Measurements from ENCODE around the gene CDC45. TPM values are rescaled to one million over a fixed set of nuclear protein-coding genes. Genes with fewer than 3 reads are reported as not detected.
"Not testable (repeated sequence)": the region's sequence is repeated elsewhere in the genome, so short reads cannot be mapped to it uniquely, and the experiment has no call there.

Gene CDC45
- total and polyA plus RNA-seq, 2 donors from 2014 or later, result 0.32 to 1.1 TPM

- intact Hi-C loops (cut with DNase I), result no loop called here
- no peak for FAIRE-seq
- DNase-seq, result no peak
Observed at GRCh38 chr22:19545935-19546207, 66.2 kb downstream of the CDC45 start.

GRCh38 chr22:19546680-19547079 lies 67.0 kb downstream of the CDC45 start:
- intact Hi-C loops (cut with DNase I), result no loop called here
- Histone ChIP-seq H3K27me3 (ENCODE audit: control insufficient read depth, insufficient read depth, low read length) (no peaks in the 10 kb centered on the region), H3K27ac (ENCODE audit: low read depth in 2 of 2, low read length in 2 of 2) (no peak overlapping the region), H3K4me3 (ENCODE audit: low read length in 3 of 3) (no peak overlapping the region), H3K36me3 (ENCODE audit: control insufficient read depth in 2 of 3, insufficient read depth in 3 of 3, low read length in 3 of 3) (no peaks in the 10 kb centered on the region), H3K9me3 (ENCODE audit: control insufficient read depth in 2 of 3, insufficient read depth in 1 of 3, low read length in 3 of 3) (no peaks in the 10 kb centered on the region), H3K9ac (ENCODE audit: low read length in 3 of 3) (no peak overlapping the region), H3K4me1 (ENCODE audit: control insufficient read depth in 2 of 3, insufficient read depth in 2 of 3, low read depth in 1 of 3, low read length in 3 of 3) (no peaks in the 10 kb centered on the region)
- no peak for FAIRE-seq
- DNase-seq, result no peak
- TF ChIP-seq, protein P1, sequence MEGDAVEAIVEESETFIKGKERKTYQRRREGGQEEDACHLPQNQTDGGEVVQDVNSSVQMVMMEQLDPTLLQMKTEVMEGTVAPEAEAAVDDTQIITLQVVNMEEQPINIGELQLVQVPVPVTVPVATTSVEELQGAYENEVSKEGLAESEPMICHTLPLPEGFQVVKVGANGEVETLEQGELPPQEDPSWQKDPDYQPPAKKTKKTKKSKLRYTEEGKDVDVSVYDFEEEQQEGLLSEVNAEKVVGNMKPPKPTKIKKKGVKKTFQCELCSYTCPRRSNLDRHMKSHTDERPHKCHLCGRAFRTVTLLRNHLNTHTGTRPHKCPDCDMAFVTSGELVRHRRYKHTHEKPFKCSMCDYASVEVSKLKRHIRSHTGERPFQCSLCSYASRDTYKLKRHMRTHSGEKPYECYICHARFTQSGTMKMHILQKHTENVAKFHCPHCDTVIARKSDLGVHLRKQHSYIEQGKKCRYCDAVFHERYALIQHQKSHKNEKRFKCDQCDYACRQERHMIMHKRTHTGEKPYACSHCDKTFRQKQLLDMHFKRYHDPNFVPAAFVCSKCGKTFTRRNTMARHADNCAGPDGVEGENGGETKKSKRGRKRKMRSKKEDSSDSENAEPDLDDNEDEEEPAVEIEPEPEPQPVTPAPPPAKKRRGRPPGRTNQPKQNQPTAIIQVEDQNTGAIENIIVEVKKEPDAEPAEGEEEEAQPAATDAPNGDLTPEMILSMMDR (IDR thresholded peaks at IDR 0.05; ENCODE audit: borderline replicate concordance, extremely low read depth, insufficient read depth), result no peak

More at GRCh38 chr22:19545935-19546207, 66.2 kb downstream of the CDC45 start:
- H3K9ac ChIP-seq (ENCODE audit: low read length in 3 of 3), result no peak overlapping the region
- H3K4me3 ChIP-seq (ENCODE audit: low read length in 3 of 3), result no peak overlapping the region
- no peaks in the 10 kb centered on the region for H3K27me3 ChIP-seq (ENCODE audit: control insufficient read depth, insufficient read depth, low read length)
- H3K36me3 ChIP-seq (ENCODE audit: control insufficient read depth in 2 of 3, insufficient read depth in 3 of 3, low read length in 3 of 3), result no peaks in the 10 kb centered on the region
- H3K4me1 ChIP-seq (ENCODE audit: control insufficient read depth in 2 of 3, insufficient read depth in 2 of 3, low read depth in 1 of 3, low read length in 3 of 3), result no peaks in the 10 kb centered on the region
- no peaks in the 10 kb centered on the region for H3K9me3 ChIP-seq (ENCODE audit: control insufficient read depth in 2 of 3, insufficient read depth in 1 of 3, low read length in 3 of 3)
- H3K27ac ChIP-seq (ENCODE audit: low read depth in 2 of 2, low read length in 2 of 2), result no peak overlapping the region
- TF ChIP-seq, protein P1 (IDR thresholded peaks at IDR 0.05; ENCODE audit: borderline replicate concordance, extremely low read depth, insufficient read depth), result no peak

GRCh38 chr22:19547620-19548019 lies 67.9 kb downstream of the CDC45 start:
- Histone ChIP-seq H3K4me1 (ENCODE audit: control insufficient read depth in 2 of 3, insufficient read depth in 2 of 3, low read depth in 1 of 3, low read length in 3 of 3) (no peaks in the 10 kb centered on the region), H3K36me3 (ENCODE audit: control insufficient read depth in 2 of 3, insufficient read depth in 3 of 3, low read length in 3 of 3) (no peaks in the 10 kb centered on the region), H3K9me3 (ENCODE audit: control insufficient read depth in 2 of 3, insufficient read depth in 1 of 3, low read length in 3 of 3) (no peaks in the 10 kb centered on the region), H3K9ac (ENCODE audit: low read length in 3 of 3) (no peak overlapping the region), H3K27ac (ENCODE audit: low read depth in 2 of 2, low read length in 2 of 2) (no peak overlapping the region), H3K27me3 (ENCODE audit: control insufficient read depth, insufficient read depth, low read length) (no peaks in the 10 kb centered on the region), H3K4me3 (ENCODE audit: low read length in 3 of 3) (no peak overlapping the region)
- FAIRE-seq (no peak), DNase-seq (peak in 1 of 5 donors; percentile 2)
- intact Hi-C loops (cut with DNase I), result no loop called here
- TF ChIP-seq, protein P1 (IDR thresholded peaks at IDR 0.05; ENCODE audit: borderline replicate concordance, extremely low read depth, insufficient read depth), result no peak

- DNase-seq; H3K27me3 ChIP-seq (ENCODE audit: control insufficient read depth, insufficient read depth, low read length); H3K36me3 ChIP-seq (ENCODE audit: control insufficient read depth in 2 of 3, insufficient read depth in 3 of 3, low read length in 3 of 3); intact Hi-C loops (cut with DNase I); H3K4me1 ChIP-seq (ENCODE audit: control insufficient read depth in 2 of 3, insufficient read depth in 2 of 3, low read depth in 1 of 3, low read length in 3 of 3); H3K9ac ChIP-seq (ENCODE audit: low read length in 3 of 3); H3K27ac ChIP-seq (ENCODE audit: low read depth in 2 of 2, low read length in 2 of 2); H3K9me3 ChIP-seq (ENCODE audit: control insufficient read depth in 2 of 3, insufficient read depth in 1 of 3, low read length in 3 of 3); FAIRE-seq; H3K4me3 ChIP-seq (ENCODE audit: low read length in 3 of 3): not testable (repeated sequence)
Observed at GRCh38 chr22:19548427-19548826, 68.7 kb downstream of the CDC45 start.

All from kidney (tissue), 14 donors.